DOHH2 (cell line): ENCODE measurements around the gene PHPT1.

Source experiments
- H3F3A ChIP-seq: fragments of 200-600 bp; sonication (generic), shearing (Covaris generic); 2 replicates; pipeline ENCODE4 v1.6.0; 2016; ENCODE audit warnings: antibody characterized with exemption, mild to moderate bottlenecking; ENCODE audit not compliant: control insufficient read depth, insufficient read depth
- H3K27ac ChIP-seq: fragments of 200-600 bp; sonication (generic); 2 replicates; pipeline ENCODE4 v1.5.1; 2014; ENCODE audit warnings: low read depth, mild to moderate bottlenecking, low read length, moderate library complexity
- H3K27me3 ChIP-seq: fragments of 200-600 bp; sonication (generic); 2 replicates; pipeline ENCODE4 v1.6.1; 2014; ENCODE audit warnings: mild to moderate bottlenecking, low read length, mixed read lengths; ENCODE audit not compliant: control insufficient read depth
- H3K36me3 ChIP-seq: fragments of 200-600 bp; sonication (generic); 2 replicates; pipeline ENCODE4 v1.6.1; 2014; ENCODE audit warnings: mild to moderate bottlenecking, low read length, moderate library complexity, mixed read lengths; ENCODE audit not compliant: control insufficient read depth
- H3K4me1 ChIP-seq: fragments of 200-600 bp; sonication (generic); 2 replicates; pipeline ENCODE4 v1.6.1; 2014; ENCODE audit warnings: mild to moderate bottlenecking, low read length, mixed read lengths; ENCODE audit not compliant: control insufficient read depth
- H3K4me2 ChIP-seq: fragments of 200-600 bp; sonication (generic); 2 replicates; pipeline ENCODE4 v1.6.0; 2014; ENCODE audit warnings: mild to moderate bottlenecking, low read length, moderate library complexity
- H3K4me3 ChIP-seq: fragments of 200-600 bp; sonication (generic); 2 replicates; pipeline ENCODE4 v1.5.1; 2014; ENCODE audit warnings: mild to moderate bottlenecking, low read length, mixed read lengths
- H3K79me2 ChIP-seq: fragments of 200-600 bp; sonication (generic); 2 replicates; pipeline ENCODE4 v1.6.1; 2014; ENCODE audit warnings: mild to moderate bottlenecking, low read length, mixed read lengths; ENCODE audit not compliant: control insufficient read depth
- H3K9me2 ChIP-seq: fragments of 200-600 bp; sonication (generic); replicated peaks from 2 replicates; pipeline ENCODE4 v1.6.1; 2014; ENCODE audit warnings: mild to moderate bottlenecking, low read length, mixed read lengths; ENCODE audit not compliant: control insufficient read depth
- H3K9me3 ChIP-seq: fragments of 200-600 bp; sonication (generic); 2 replicates; pipeline ENCODE4 v1.6.1; 2014; ENCODE audit warnings: antibody characterized with exemption, low read length, mixed read lengths; ENCODE audit not compliant: control insufficient read depth, insufficient read depth
- H4K20me1 ChIP-seq: fragments of 200-600 bp; sonication (generic); 2 replicates; pipeline ENCODE4 v1.6.0; 2014; ENCODE audit warnings: low read depth, mild to moderate bottlenecking, antibody characterized with exemption, low read length, moderate library complexity; ENCODE audit not compliant: control insufficient read depth, insufficient read depth
- EZH2phosphoT487 ChIP-seq: fragments of 200-600 bp; sonication (generic); IDR thresholded peaks from 2 replicates; pipeline ENCODE4 v1.6.1; 2017; ENCODE audit warnings: borderline replicate concordance, mild to moderate bottlenecking, antibody characterized with exemption, low read length, moderate library complexity, mixed read lengths
- TF ChIP-seq, protein P1 (sequence below): fragments of 200-600 bp; sonication (generic); IDR thresholded peaks from one replicate; pipeline ENCODE4 v1.5.1; 2014; ENCODE audit warnings: antibody characterized with exemption, mild to moderate bottlenecking, low read depth, low read length; ENCODE audit not compliant: poor library complexity, severe bottlenecking

The PHPT1 gene

DNA sequence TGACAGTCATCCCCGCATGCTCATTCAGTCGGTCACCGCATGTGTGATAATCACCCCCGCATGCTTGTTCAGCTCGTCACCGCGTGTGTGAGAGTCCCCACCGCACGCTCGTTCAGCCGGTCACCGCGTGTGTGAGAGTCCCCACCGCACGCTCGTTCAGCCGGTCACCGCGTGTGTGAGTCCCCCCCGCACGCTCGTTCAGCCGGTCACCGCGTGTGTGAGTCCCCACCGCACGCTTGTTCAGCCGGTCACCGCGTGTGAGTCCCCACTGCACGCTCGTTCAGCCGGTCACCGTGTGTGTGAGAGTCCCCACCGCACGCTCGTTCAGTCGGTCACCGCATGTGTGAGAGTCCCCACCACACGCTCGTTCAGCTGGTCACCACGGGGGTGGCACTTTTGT, 40.6 kb downstream of the PHPT1 start:
- Histone ChIP-seq H3K79me2 (peaks cover 92% of the 10 kb centered on the region), H3K9me2 (no peaks in the 10 kb centered on the region), H3K9me3 (no peaks in the 10 kb centered on the region), H3K4me2 (no peak overlapping the region), H3K4me1 (peaks cover 17% of the 10 kb centered on the region), H4K20me1 (peaks cover 3% of the 10 kb centered on the region; the same call in 1 of the 2 replicates), H3F3A (no peaks in the 10 kb centered on the region), H3K36me3 (peaks cover 46% of the 10 kb centered on the region), H3K27me3 (no peaks in the 10 kb centered on the region), H3K27ac (no peak overlapping the region), H3K4me3 (no peak overlapping the region)
- TF ChIP-seq, protein P1, sequence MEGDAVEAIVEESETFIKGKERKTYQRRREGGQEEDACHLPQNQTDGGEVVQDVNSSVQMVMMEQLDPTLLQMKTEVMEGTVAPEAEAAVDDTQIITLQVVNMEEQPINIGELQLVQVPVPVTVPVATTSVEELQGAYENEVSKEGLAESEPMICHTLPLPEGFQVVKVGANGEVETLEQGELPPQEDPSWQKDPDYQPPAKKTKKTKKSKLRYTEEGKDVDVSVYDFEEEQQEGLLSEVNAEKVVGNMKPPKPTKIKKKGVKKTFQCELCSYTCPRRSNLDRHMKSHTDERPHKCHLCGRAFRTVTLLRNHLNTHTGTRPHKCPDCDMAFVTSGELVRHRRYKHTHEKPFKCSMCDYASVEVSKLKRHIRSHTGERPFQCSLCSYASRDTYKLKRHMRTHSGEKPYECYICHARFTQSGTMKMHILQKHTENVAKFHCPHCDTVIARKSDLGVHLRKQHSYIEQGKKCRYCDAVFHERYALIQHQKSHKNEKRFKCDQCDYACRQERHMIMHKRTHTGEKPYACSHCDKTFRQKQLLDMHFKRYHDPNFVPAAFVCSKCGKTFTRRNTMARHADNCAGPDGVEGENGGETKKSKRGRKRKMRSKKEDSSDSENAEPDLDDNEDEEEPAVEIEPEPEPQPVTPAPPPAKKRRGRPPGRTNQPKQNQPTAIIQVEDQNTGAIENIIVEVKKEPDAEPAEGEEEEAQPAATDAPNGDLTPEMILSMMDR: no peak
- TF ChIP-seq EZH2phosphoT487: no peak

DNA sequence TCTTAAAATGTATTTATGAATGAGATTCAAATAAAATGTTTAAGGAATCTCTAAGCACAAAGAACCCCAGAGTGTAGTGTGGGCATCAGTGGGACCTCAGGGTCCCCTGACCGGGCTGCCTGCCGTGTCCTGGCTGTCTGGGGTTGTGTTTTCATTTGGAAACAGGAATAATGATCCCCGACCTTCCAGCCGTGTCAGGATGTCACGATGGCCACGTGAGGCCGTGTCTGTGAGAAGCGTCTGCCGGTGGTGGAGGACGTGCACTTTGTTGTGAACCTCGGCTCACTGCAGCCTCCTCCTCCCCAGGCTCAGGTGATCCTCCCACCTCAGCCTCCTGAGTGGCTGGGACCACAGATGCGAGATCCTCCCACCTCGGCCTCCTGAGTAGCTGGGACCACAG, 41.5 kb downstream of the PHPT1 start:
- H3K4me3 ChIP-seq: no peak overlapping the region
- peaks cover 93% of the 10 kb centered on the region for H3K79me2 ChIP-seq
- peaks cover 49% of the 10 kb centered on the region for H3K36me3 ChIP-seq
- H3K27me3 ChIP-seq: no peaks in the 10 kb centered on the region
- H3K9me2 ChIP-seq: no peaks in the 10 kb centered on the region
- no peaks in the 10 kb centered on the region for H3K9me3 ChIP-seq
- H3K4me1 ChIP-seq: peaks cover 10% of the 10 kb centered on the region
- no peak overlapping the region for H3K27ac ChIP-seq
- H4K20me1 ChIP-seq: no peaks in the 10 kb centered on the region; the same call in 1 of the 2 replicates
- no peak overlapping the region for H3K4me2 ChIP-seq
- no peaks in the 10 kb centered on the region for H3F3A ChIP-seq
- no peak for TF ChIP-seq EZH2phosphoT487
- TF ChIP-seq, protein P1: no peak

DNA sequence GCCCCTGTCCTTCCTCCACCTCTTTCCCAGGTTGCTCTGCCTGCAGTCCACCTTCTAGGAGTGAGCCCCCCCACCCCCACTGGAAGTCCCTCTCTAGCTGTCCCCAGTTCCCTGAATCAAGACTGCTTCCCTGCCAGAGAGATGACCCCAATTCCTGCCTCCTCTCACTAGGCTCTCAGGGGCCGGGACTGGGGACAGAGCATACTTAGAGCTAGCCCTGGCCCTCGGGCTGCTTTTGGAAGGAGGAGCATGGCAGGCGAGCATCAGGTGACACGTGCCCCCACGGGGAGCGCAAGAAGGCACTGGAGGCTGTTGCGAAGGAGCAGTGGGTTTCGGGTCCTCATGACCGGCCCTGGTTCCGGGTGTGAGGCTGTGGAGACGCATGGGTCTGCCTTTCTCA, 46.8 kb downstream of the PHPT1 start:
- TF ChIP-seq, protein P1: no peak
- TF ChIP-seq EZH2phosphoT487: no peak
- Histone ChIP-seq H3K9me2 (no peaks in the 10 kb centered on the region), H3K9me3 (no peaks in the 10 kb centered on the region), H3K4me2 (no peak overlapping the region), H3K4me1 (no peaks in the 10 kb centered on the region), H3F3A (no peaks in the 10 kb centered on the region), H3K27me3 (no peaks in the 10 kb centered on the region), H3K27ac (no peak overlapping the region), H4K20me1 (no peaks in the 10 kb centered on the region), H3K36me3 (peaks cover 52% of the 10 kb centered on the region), H3K4me3 (no peak overlapping the region), H3K79me2 (peaks cover 75% of the 10 kb centered on the region)

DNA sequence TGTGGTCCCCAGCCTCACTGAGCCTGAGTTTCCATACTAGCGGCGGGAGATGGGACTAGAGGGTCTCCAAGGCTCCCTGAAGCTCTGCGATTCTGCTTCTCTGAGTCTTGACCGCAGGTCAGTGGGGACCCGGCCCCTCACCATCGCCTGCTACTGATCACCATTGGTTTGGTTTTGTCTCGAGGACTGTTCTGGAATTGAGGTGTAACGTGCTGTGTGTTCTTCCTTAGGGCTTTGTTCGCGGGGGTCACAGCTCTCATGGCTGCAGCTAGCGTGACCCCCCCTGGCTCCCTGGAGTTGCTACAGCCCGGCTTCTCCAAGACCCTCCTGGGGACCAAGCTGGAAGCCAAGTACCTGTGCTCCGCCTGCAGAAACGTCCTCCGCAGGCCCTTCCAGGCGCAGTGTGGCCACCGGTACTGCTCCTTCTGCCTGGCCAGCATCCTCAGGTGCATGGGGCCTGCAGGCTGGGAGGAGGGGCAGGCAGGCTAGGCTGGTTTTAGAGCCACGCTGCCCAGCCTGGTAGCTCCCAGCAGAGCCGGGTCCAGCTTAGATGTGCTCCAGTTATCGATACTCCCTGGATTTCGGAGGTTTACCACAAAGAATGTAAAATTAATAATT, 49.4 kb downstream of the PHPT1 start:
- TF ChIP-seq, protein P1: no peak
- no peak for TF ChIP-seq EZH2phosphoT487

More for the DNA sequence above, 49.4 kb downstream of the PHPT1 start:
- Histone ChIP-seq H3F3A (no peaks in the 10 kb centered on the region), H3K4me2 (no peak overlapping the region), H3K27me3 (no peaks in the 10 kb centered on the region), H3K9me2 (no peaks in the 10 kb centered on the region), H3K36me3 (peaks cover 61% of the 10 kb centered on the region), H3K9me3 (no peaks in the 10 kb centered on the region), H3K4me3 (no peak overlapping the region), H3K79me2 (peaks cover 65% of the 10 kb centered on the region), H3K27ac (no peak overlapping the region), H4K20me1 (no peaks in the 10 kb centered on the region), H3K4me1 (no peaks in the 10 kb centered on the region)
